GM12864 (cell line): ENCODE results near the gene KCNN2.

Experiments used
- DNase-seq: peaks from one replicate; pipeline ENCODE4 v3.0.0-alpha.2; 2011; ENCODE audit warnings: low read depth
- H3K4me3 ChIP-seq: 2 replicates; pipeline ENCODE4 v1.5.1; 2011; ENCODE audit warnings: mild to moderate bottlenecking, low read depth, low read length, control low read depth
- CTCF ChIP-seq: IDR thresholded peaks from 2 replicates; pipeline ENCODE4 v1.5.1; 2011; ENCODE audit warnings: low read depth, mild to moderate bottlenecking, moderate library complexity, low read length, control low read depth, inconsistent platforms; ENCODE audit errors: missing control alignments

Gene KCNN2

GRCh38 chr5:114361724-114362196 is at the start of gene KCNN2:
Gene KCNN2, plus strand, starts transcription at chr5:114362070. Its CDS starts 70 bp downstream, at chr5:114362140.
- TF ChIP-seq CTCF, result no peak
- DNase-seq, result peak; percentile 22
- peak within 1 kb of the TSS; percentile 63 for H3K4me3 ChIP-seq

GRCh38 chr5:114312658-114313057 is 49.2 kb upstream of the KCNN2 start:
- H3K4me3 ChIP-seq, result no peak overlapping the region
- no peak for DNase-seq
- TF ChIP-seq CTCF, result no peak

- no peak for TF ChIP-seq CTCF
- DNase-seq, result no peak
Measured at GRCh38 chr5:114314061-114314460, 47.8 kb upstream of the KCNN2 start.

GRCh38 chr5:114316167-114316566 is 45.7 kb upstream of the KCNN2 start:
- no peak for DNase-seq
- no peak for TF ChIP-seq CTCF
- H3K4me3 ChIP-seq, result no peak overlapping the region

More at GRCh38 chr5:114314061-114314460, 47.8 kb upstream of the KCNN2 start:
- no peak overlapping the region for H3K4me3 ChIP-seq

- no peak for TF ChIP-seq CTCF
- H3K4me3 ChIP-seq, result no peak overlapping the region
- no peak for DNase-seq
Measured at GRCh38 chr5:114317751-114318150, 44.1 kb upstream of the KCNN2 start.

GRCh38 chr5:114319236-114319635 is 42.6 kb upstream of the KCNN2 start:
- no peak for TF ChIP-seq CTCF
- H3K4me3 ChIP-seq, result no peak overlapping the region
- no peak for DNase-seq

- H3K4me3 ChIP-seq, result no peak overlapping the region
- no peak for TF ChIP-seq CTCF
- DNase-seq, result no peak
Measured at GRCh38 chr5:114319821-114320220, 42.0 kb upstream of the KCNN2 start.
